GM18868 (cell line): ENCODE measurements around the gene HOXA1.

Source experiments
- ATAC-seq: cut with Tn5 transposase; IDR thresholded peaks from one replicate; pipeline ENCODE4 v1.9.1; 2021; ENCODE audit warnings: mild to moderate bottlenecking, moderate library complexity; ENCODE audit not compliant: unreplicated experiment

The HOXA1 gene

DNA sequence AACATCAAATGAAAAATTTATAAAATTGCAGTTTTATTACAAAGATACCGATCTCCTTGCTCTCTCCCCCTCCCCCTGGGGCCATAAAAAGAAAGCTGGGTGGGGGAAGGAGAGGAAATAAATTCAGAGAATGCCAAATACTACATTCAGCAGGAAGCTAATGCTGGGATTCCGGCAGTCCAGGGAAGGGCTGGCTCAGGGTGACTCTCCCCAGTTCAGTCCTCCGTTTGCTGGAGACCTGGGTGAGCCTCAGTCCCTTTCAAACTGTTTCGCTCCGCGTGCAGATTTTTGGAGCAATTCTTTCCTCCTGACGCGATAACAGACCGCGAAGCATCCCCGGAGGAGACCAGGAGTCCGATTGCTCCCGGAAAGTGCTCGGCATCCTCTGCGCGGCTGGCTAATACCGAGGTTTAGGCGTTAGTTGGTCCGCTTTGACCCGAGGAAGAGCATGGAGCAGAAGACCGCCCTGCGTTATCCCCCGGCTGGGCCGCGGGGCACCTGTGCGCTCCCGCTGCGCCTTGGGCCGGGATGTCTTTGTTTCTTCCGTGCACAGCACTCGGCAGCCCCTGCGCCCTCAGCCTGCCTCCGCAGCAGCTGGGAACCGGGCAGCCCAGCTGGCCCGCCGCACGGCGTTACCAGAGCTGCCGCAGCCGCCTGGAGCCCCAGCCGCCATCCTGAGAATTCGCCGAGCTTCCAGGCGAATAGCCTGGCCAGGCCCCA is 10.5 kb upstream of the HOXA1 start:
- ATAC-seq = no peak

DNA sequence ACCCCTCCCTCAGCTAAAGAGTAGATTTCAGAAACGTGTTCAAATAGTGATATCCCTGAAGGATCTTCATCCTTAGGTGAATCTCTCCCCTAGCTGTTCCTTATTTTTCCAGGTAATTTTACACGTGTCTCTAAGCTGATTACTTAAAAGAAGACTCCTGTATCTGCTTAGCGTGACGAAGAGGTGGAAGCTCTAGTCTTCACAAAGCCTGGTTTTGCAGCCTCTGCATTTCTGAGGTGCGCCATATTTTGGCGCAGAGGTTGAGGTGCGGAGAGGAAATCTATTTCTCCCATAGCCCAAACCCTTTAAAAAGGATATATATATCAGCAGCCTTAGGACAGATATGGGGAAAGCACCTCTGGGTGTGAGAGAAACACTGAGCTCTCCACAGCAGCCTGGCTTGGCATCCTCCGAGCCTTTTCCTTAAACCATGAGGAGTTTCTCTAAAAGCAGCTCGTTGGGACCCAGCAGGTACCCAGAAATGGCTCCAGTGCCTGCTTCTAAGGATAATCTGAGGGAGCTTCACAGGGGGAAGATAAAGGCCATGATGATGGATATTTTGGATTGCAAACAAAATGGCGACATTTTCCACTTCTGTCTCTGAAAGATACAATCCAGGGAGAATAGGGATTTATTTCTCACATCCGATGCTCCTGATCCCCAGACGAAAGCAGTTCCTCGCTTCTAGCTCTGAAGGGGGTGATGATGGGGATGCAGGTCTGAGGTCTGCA is 9.7 kb upstream of the HOXA1 start:
- ATAC-seq = no peak

DNA sequence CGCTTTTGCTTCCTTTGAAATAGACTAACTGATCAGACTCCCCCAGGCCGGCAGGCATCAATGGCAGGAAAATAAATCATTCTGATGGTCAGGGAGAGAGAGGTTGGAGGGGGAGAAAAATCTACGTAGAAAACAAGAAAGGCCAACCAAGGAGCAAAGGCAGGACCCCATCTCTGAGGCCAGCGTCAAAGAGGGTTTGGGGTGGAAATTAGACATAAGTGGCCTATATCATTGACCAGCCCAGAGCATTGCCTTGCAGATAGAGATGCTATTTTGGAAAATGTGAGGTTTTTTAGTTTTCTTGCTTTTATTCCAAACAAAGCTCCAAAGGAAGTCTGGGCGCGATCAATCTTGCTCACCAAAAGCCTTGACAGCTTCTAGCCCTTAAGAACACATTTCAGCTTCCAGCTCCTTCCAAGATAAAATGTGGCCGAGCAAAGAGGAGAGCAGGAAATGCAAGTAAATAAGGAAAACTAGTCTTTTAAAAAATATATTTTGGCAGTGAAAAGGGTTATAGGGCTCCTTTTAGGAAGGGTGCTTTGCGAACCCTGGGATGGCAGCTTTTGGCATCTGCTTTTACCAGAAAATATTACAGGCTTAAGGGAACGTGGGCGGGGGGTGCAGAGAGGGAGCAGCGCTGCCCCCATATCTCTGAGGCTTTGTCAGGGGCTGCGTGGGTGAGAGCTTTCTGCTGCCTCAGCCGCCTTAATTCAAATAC is 8.7 kb upstream of the HOXA1 start:
- no peak for ATAC-seq

DNA sequence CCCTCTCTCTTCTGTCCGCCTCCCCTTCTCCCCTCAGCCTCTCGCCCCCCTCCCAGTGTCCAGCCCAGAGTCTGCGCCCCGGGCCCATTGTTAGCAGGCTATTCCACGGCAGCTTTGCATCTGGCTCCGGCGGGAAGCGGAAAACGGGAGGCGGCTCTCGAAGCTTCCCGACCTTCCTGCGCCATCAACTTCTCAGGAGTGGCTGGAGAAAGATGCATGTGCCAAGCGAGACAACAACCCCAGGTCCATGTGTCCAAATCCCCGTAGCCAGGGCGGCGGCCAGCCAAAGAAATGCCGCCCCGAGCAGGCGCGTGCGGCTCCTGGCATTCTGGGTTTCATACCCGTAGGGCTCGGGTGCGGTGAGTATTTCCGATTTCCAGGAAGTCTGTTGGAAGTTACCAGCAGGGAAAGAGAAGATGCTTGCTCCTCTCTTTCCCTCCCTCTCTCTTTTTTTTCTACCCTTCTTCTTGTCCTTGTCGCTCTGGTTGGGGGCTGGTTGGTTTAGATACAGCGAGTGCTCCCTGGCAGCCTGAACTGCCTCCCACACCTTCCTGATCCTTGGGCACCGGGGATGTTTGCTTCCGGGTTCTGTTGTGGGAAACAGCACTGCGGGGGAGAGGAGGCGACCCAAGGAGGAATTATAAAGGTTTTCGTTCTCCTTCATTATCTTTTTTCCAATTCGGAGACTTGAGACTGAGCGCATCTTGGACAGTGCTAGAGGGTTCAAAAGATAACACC is 7.9 kb upstream of the HOXA1 start:
- ATAC-seq = no peak

DNA sequence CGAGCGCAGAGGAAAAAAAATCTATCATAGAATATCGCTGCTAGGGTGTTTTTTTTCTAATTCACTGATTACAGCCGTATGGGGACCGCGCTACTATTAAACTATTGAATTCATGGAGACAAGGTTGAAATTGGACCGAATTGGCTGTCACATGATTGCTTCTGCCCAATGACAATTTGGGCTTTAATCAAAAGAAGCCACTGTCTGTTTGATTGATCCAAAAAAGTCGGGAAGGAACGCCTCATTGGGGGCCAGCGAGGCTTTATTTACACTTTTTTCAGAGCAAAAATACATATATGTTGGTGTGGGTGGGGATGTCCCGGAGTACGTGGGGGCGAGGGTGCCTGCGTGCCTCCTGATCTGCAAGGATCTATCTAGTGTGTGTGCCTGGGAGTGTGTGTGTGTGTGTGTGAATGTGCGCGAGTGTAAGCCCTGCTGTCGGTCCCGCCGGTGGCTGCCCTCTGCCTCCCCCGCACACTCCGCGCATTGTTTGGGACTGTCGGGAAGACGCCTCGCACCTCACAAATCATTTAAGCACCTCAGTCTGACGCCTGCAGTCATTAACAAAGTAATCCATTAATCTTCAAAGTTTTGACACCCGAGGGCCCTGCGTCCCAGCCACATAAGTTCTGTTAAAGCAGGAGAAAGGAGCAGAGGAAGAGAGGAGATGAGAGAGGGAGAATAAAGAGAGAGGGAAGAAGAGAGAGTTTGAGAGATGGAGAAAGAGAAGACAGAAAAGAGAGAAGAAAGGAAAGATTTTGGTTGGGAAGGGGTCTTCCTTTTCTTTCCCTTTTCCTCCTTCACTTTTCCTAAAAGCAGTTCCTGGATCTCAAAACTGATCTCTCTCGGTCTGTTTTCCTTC is 7.0 kb upstream of the HOXA1 start, which contains the start of gene HOXA2:
TSS of gene HOXA2 (minus strand) at position 103 of the 862 bp plus-strand sequence. CDS start 183 bp downstream, outside the sequence.
- no peak for ATAC-seq

DNA sequence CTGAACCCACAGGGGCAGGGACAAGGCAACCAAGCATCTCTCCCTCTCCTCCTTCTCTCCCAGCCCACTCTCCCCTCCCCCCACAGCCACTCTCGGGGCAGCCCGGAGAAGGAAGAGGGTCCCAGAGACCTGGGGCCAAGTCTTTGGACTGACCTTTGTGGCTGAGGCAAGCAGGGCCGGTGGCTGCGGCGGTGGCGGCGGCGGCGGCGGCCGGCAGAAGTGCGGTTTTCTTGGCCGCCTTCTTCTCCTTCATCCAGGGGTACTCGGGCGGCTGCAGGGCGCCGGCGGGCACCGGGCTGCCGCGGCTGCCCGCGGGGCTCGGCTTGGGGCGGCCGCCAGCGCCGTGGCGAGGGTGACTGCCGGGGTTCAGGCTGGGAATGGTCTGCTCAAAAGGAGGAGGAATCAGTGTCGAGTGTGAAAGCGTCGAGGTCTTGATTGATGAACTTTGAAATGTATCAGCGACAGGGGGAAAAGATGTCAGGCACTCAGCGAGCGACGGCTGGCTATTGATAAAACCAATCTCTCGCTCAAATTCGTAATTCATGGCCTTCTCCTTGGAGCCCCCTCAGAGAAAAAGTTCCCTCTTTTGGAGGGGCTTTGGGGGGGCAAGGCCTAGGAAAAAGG is 6.3 kb upstream of the HOXA1 start:
- ATAC-seq = no peak

DNA sequence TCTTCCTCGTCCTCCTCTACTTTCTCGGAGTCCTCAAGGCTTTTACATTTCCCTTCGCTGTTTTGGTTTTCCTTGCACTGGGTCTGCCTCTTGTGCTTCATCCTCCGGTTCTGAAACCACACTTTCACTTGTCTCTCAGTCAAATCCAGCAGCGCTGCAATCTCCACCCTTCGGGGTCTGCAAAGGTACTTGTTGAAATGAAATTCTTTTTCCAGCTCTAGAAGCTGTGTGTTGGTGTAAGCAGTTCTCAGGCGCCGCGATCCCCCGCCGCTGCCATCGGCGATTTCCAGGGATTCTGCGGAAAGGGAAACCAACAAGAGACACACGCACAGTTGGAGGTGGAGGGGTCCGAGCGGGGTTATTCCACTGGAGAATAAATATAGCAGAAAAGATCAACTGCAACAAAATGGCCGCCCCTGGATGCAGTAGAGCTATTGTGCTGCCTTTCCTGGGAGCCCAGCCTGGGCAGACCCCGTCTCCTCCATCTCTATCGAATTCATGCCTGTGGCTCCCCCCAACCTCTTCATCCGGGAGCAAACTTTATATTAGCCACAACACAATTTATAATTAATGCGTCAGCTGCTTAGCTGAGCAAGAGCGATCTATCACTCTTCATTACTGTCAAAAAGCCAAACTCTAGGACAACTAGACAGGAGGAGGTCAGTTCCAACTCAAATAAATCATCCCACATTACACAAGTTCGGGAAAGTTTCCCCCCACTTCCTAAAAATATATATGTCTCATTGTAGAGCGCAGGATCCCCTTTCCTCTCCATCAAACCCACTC is 5.6 kb upstream of the HOXA1 start:
- ATAC-seq = no peak

DNA sequence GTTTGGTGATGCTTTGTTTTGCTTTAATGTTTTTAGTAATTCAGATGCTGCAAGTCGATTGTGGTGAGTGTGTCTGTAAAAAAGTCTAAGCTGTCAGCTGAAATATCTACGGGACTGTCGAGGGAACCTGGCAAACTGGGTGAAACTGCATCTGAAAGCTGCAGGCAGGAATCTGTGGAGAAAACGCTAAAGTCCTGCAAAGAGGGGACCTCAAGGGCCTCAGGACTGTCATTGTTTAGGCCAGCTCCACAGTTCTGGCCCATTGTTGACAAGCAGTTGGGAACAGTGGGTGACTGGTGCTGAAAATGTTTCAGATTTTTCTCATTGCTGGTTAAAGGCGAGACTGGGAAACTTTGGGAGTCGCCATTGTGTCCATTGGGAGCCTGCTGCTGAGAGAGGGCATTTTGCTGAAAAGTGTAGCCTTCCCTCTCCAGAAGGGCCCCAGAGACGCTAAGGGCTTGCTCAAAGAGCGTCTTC is 4.9 kb upstream of the HOXA1 start:
- ATAC-seq = no peak

DNA sequence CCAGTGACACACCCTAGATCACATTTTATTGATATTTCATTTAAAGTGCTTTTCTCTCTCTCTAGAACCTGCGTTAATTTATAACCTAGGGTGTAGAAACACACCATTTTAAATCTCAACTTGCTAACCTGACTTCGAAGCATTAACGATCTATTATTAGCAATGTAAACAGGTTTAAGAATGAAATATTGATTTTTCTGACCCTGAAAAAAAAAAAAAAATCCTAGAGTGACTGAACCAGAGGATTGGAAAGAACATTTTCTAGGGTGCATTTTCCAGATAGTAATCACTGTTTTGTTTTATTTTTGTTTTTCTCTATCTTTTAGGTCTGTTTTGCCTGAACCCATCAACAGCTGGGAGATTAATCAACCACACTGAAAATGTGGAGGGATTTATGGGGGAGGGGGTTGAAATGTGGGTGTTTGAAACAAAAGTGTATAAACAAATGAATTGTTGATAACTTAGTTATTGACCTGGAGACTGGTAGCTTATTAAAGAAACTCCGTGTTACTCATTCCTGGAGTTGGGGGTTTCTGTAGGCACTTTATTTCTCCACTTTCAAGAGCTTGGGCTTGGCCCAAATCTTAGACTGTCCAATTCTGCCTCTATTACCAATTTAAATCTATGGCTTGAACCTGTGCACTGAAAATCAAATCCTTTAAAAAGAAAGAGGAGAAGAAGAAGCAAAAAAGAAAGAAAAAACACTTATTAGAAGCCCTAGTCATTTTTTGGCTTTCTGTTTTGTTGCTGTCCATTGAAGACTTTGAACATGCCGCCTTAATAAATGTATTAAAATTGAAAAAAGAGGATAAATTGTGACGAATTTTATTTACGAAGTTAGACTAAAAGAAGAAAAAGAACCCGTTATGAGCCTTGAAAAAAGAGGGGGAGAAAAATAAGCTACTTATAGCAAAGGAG is 3.9 kb upstream of the HOXA1 start:
- ATAC-seq = no peak

DNA sequence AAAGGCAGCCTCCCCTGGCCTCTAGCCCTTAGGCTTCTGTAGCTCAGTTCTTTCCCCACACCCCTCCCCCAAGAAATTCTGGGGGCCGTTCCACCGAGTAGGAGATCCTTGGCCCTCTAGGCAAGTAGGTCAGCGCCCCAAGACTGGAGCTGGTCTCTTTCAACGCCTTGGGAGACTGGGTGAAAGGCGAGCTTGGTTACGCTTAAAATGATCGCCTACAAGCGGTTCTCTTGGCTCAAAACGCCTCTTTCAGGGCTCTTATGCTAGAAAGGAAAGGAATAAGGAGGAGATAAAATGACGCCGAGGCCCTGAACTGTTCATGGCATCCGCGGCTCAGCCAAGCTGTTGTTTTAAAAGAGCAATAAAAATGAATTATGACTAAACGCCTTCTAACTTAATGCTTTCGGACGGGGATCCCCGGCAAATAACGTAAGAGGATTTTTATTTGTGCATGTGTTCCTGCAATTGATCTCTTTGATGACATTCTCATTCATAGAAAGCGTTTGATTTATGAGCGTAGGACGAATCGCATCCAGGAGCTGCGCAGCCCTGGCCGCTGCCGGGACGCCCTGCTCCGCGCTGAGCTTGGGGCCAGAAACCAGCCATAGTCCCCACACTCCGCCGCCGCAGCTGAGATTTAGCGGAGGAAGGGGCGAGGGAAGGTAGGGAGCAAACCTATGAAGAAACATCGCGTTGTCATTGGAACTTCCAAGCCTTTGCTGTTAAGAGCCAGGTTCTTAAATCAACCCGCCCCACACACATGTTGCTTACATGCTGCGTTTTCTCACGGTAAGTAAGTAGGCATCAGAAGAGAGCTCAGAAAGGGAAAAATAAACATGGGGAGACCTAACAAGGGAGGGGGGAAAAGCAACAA is 3.0 kb upstream of the HOXA1 start:
- ATAC-seq = no peak

DNA sequence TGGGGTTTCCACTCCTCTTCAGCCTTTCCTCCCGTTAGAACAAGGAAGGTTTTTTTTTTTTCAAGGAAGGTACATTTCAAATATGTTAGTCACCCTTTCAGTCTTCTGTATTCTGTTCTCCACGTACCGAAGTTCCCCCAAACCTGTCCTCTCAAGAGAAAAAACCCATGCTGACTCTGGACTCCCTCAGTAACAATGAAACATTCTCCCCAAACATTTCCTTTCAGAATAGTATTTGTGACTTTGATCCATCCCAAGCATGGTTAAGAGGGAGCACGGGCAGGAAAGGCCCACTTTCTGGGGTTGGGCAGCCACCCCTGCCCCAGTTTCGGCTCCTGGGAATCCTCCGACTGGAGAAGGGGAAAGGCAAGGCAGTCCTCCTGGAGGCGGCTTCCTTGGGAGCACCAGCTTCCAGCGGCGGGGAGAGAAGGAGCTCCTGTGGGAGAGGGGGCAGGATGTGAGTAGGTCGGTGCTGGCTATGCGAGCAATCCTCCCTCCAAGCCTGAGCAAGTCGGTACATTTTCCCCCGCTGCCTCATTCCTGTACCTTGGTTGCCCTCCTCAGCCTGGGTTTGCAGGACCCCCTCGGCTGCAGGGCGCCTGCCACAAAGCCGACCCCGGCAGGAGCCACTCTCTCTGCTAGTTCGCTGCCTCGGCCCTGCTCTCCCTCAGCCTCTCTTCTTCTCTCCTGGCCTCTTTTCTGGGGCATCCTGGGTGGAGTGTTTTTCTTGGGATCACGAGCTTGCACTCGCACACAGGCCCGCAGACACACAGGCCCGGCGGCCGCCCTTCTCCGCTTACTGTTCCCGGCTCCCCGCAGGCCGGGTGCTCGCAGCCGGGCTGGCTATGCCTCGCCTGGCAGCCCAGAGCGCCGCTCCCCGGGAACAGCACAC is 2.1 kb upstream of the HOXA1 start:
- ATAC-seq = no peak

DNA sequence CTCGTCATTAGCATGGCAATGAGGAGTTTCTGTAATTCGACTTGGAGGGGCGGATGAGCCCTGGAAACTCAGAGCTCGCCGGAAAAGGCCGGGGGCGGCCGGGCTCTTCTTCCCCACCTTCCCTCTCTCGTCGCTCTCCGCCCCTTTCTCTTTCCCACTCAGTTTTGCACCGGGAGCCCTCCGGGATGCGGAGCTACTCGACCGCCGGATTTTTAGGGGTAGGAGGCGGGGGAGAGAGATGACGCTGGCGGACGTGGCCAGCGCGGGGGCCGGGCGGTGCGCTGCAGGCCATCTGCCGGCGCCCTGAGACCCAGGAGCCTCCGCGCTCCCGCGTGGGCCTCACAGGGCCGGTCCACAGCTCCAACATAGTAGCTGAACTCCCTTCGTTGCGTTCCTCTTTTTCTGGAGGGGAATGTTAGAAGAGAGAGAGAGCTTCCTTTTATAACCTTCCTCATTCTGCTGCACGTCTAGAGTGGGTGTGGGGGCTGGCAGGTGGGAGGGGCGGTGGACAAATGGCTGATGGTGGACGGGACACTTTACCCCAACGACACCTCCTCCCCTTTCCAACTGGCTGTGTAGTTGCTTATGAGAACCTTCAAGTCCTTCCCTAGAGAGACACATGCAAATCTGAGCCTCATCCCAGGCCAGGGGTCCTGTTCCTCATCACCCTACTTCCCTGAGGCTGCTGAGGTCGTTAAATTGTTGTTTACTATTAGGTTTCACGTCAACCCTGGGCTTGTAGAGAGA is 1.1 kb upstream of the HOXA1 start:
- ATAC-seq = no peak

DNA sequence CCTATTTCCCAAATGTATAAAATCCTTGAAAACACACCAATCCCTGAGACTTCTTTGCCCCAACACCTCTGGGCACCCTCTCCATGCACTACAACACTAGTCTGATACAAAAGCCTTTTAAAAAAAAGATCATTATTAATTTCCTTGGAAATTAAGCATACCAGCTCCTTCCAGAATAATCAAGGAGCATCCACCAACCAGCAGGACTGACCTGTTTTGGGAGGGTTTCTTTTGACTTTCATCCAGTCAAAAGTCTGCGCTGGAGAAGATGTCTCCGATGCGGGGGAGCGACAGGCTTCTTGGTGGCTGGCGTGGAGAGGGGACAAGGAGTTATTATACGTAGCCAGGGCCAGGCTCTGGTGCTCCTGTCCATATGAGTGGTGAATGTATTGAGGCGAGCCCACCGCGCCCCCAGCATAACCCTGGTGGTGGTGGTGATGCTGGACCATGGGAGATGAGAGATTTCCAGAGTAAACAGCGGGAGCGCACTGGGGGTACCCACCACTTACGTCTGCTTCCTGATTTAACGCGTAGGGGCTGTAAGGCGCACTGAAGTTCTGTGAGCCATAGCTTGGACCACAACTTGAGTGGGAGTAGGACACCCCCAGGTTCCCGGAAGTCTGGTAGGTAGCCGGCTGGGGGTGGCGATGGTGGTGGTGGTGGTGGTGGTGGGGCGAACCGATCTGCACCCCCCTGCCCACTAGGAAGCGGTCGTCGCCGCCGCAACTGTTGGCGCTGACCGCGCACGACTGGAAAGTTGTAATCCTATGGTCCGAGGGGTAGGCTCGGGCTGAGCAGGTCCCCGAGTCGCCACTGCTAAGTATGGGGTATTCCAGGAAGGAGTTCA is 527 bp downstream of the HOXA1 start:
- no peak for ATAC-seq
